DOHH2 (cell line): Measurements from ENCODE around the gene F12.

Experiments used
- H3F3A ChIP-seq: fragments of 200-600 bp; sonication (generic), shearing (Covaris generic); 2 replicates; pipeline ENCODE4 v1.6.0; 2016; ENCODE audit warnings: antibody characterized with exemption, mild to moderate bottlenecking; ENCODE audit not compliant: control insufficient read depth, insufficient read depth
- H3K27ac ChIP-seq: fragments of 200-600 bp; sonication (generic); 2 replicates; pipeline ENCODE4 v1.5.1; 2014; ENCODE audit warnings: low read depth, mild to moderate bottlenecking, low read length, moderate library complexity
- H3K27me3 ChIP-seq: fragments of 200-600 bp; sonication (generic); 2 replicates; pipeline ENCODE4 v1.6.1; 2014; ENCODE audit warnings: mild to moderate bottlenecking, low read length, mixed read lengths; ENCODE audit not compliant: control insufficient read depth
- H3K36me3 ChIP-seq: fragments of 200-600 bp; sonication (generic); 2 replicates; pipeline ENCODE4 v1.6.1; 2014; ENCODE audit warnings: mild to moderate bottlenecking, low read length, moderate library complexity, mixed read lengths; ENCODE audit not compliant: control insufficient read depth
- H3K4me1 ChIP-seq: fragments of 200-600 bp; sonication (generic); 2 replicates; pipeline ENCODE4 v1.6.1; 2014; ENCODE audit warnings: mild to moderate bottlenecking, low read length, mixed read lengths; ENCODE audit not compliant: control insufficient read depth
- H3K4me2 ChIP-seq: fragments of 200-600 bp; sonication (generic); 2 replicates; pipeline ENCODE4 v1.6.0; 2014; ENCODE audit warnings: mild to moderate bottlenecking, low read length, moderate library complexity
- H3K4me3 ChIP-seq: fragments of 200-600 bp; sonication (generic); 2 replicates; pipeline ENCODE4 v1.5.1; 2014; ENCODE audit warnings: mild to moderate bottlenecking, low read length, mixed read lengths
- H3K79me2 ChIP-seq: fragments of 200-600 bp; sonication (generic); 2 replicates; pipeline ENCODE4 v1.6.1; 2014; ENCODE audit warnings: mild to moderate bottlenecking, low read length, mixed read lengths; ENCODE audit not compliant: control insufficient read depth
- H3K9me2 ChIP-seq: fragments of 200-600 bp; sonication (generic); replicated peaks from 2 replicates; pipeline ENCODE4 v1.6.1; 2014; ENCODE audit warnings: mild to moderate bottlenecking, low read length, mixed read lengths; ENCODE audit not compliant: control insufficient read depth
- H3K9me3 ChIP-seq: fragments of 200-600 bp; sonication (generic); 2 replicates; pipeline ENCODE4 v1.6.1; 2014; ENCODE audit warnings: antibody characterized with exemption, low read length, mixed read lengths; ENCODE audit not compliant: control insufficient read depth, insufficient read depth
- H4K20me1 ChIP-seq: fragments of 200-600 bp; sonication (generic); 2 replicates; pipeline ENCODE4 v1.6.0; 2014; ENCODE audit warnings: low read depth, mild to moderate bottlenecking, antibody characterized with exemption, low read length, moderate library complexity; ENCODE audit not compliant: control insufficient read depth, insufficient read depth
- EZH2phosphoT487 ChIP-seq: fragments of 200-600 bp; sonication (generic); IDR thresholded peaks from 2 replicates; pipeline ENCODE4 v1.6.1; 2017; ENCODE audit warnings: borderline replicate concordance, mild to moderate bottlenecking, antibody characterized with exemption, low read length, moderate library complexity, mixed read lengths
- TF ChIP-seq, protein P1 (sequence below): fragments of 200-600 bp; sonication (generic); IDR thresholded peaks from one replicate; pipeline ENCODE4 v1.5.1; 2014; ENCODE audit warnings: antibody characterized with exemption, mild to moderate bottlenecking, low read depth, low read length; ENCODE audit not compliant: poor library complexity, severe bottlenecking

F12 gene

DNA sequence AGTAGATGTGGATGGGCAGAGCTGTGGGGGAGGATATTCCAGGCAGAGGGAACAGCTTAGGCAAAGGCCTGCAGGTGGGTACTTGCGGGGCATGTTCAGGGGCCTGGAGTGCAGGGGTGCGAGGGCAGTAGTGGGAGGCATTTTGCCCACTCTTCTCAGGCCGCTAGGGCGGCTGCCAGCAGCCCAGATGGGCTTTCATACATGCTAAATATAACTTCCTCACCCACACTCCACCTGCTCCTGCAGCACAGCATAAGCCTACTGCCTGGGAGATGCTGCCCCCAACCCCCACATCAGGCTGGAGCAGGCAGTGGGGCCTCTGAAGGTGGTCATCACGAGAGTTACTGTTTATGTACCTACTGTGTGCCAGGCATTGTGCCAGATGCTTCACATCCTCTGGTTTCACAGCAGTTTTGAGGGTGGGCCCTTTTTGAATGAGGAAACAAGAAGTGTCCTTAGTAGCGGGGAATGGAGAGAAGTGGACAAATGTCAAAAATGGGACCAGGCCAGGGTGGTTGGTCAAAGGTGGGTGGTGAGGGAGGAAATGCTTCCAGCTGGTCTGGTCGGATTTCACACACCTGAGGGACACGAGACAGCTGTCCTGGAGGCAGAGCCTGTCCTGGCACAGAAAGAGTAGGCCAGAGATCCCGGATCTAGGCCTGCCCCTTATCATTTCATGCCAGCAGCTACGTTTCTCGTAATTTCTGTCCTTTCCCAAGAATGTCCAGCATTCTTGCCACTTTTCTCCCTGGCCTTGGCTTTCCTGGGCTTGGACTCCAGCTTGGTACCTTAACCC lies 39.5 kb downstream of the F12 start:
- Histone ChIP-seq H3K9me2 (no peaks in the 10 kb centered on the region), H3F3A (no peaks in the 10 kb centered on the region), H3K79me2 (no peaks in the 10 kb centered on the region), H4K20me1 (0 out of 2 replicates have a peak, but pooled peaks cover 2% of the 10 kb centered on the region), H3K27ac (no peak overlapping the region), H3K27me3 (no peaks in the 10 kb centered on the region), H3K9me3 (no peaks in the 10 kb centered on the region), H3K36me3 (peaks cover 30% of the 10 kb centered on the region), H3K4me2 (peak overlapping the region; percentile 26), H3K4me3 (no peak overlapping the region), H3K4me1 (peaks cover 29% of the 10 kb centered on the region)
- TF ChIP-seq, protein P1, sequence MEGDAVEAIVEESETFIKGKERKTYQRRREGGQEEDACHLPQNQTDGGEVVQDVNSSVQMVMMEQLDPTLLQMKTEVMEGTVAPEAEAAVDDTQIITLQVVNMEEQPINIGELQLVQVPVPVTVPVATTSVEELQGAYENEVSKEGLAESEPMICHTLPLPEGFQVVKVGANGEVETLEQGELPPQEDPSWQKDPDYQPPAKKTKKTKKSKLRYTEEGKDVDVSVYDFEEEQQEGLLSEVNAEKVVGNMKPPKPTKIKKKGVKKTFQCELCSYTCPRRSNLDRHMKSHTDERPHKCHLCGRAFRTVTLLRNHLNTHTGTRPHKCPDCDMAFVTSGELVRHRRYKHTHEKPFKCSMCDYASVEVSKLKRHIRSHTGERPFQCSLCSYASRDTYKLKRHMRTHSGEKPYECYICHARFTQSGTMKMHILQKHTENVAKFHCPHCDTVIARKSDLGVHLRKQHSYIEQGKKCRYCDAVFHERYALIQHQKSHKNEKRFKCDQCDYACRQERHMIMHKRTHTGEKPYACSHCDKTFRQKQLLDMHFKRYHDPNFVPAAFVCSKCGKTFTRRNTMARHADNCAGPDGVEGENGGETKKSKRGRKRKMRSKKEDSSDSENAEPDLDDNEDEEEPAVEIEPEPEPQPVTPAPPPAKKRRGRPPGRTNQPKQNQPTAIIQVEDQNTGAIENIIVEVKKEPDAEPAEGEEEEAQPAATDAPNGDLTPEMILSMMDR, result no peak
- TF ChIP-seq EZH2phosphoT487, result no peak

DNA sequence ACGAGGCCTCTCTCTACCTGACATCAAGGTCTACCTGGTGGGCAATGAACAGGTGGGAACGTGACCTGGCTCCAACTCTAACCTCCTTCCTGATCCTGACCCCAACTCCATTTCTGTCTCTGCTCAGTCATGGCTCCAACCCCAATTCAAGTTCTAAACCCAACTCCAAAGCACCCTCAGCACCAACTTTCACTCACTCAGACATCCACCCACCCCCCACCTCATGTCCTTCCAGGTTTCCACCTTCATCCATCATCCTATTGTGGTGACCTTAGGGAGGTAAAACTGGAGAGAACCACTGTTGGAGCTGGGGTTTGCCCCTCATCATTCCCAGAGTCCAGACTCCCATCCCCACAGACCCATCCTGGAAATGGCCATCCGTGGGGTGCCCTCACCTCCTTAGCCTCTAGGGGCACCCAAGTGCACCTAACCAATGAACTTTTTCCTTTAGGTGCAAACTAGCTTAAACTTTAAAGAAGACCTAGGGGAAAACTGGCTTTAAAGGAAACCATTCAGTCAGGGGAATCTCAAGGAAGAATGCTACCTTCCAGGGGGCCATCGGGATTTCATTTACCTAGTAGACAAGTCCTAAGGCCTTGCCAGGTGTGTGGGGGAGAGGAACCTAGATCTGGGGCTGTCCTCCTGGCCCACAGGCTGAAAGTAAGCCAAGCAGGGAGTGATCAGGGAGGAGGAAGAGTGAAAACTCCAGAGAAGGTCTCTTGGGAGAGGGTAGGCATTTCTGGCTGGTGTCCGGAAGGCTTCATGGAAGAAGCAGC lies 40.3 kb downstream of the F12 start:
- Histone ChIP-seq H3K9me3 (no peaks in the 10 kb centered on the region), H3K27me3 (no peaks in the 10 kb centered on the region), H3K4me3 (no peak overlapping the region), H3K4me2 (peak overlapping the region; percentile 26), H3K4me1 (peaks cover 33% of the 10 kb centered on the region), H4K20me1 (0 out of 2 replicates have a peak, but pooled peaks cover 2% of the 10 kb centered on the region), H3K27ac (no peak overlapping the region), H3K36me3 (peaks cover 30% of the 10 kb centered on the region), H3F3A (no peaks in the 10 kb centered on the region), H3K9me2 (no peaks in the 10 kb centered on the region), H3K79me2 (0 out of 2 replicates have a peak, but pooled peaks cover 3% of the 10 kb centered on the region)
- TF ChIP-seq, protein P1, result peak; percentile 95
- TF ChIP-seq EZH2phosphoT487, result no peak

DNA sequence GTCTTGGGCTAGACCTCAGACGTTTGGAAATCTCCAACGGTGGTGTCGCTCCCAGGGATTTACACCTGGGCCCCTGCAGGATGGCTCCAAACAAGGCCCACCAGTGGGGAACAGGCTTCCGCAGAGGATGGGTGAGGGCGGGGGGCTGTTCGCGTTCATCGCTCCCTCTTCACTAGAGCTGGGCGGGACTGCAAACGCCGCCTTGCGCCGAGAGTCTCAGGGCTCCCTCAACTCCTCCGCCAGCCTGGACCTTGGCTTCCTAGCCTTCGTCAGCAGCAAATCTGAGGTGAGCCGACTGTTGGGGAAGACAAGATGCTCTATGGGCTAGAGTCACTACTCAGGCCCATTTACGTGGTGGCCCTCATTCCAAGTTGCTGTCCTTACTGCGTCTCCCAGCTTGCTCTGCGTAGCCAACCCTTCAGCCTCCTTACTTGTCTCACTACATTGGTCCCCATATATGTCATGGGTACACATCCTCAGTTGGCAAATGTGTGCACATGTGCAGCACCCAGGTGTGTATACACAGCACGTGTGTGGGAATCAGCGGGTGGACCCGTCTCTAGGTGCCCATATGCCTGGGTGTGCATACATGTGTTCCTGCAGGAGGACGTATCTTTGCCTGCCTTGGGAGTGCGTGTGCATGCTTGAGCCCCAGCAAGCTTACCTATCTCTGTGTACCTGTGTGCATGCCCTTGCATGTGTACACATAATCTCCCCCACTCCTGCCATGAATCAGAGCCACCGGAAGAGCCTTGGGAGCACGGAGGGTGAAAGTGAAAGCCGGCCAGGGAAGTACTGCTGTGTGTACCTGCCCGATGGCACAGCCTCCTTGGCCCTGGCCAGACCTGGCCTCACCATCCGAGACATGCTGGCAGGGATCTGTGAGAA lies 41.1 kb downstream of the F12 start:
- H3K4me1 ChIP-seq, result peaks cover 40% of the 10 kb centered on the region
- no peak overlapping the region for H3K27ac ChIP-seq
- 0 out of 2 replicates have a peak, but pooled peaks cover 2% of the 10 kb centered on the region for H4K20me1 ChIP-seq

More for the DNA sequence above, 41.1 kb downstream of the F12 start:
- Histone ChIP-seq H3K27me3 (no peaks in the 10 kb centered on the region), H3K4me3 (no peak overlapping the region), H3F3A (no peaks in the 10 kb centered on the region), H3K9me3 (no peaks in the 10 kb centered on the region), H3K9me2 (no peaks in the 10 kb centered on the region), H3K36me3 (peaks cover 30% of the 10 kb centered on the region), H3K4me2 (no peak overlapping the region), H3K79me2 (peaks cover 5% of the 10 kb centered on the region; the same call in 1 of the 2 replicates)
- TF ChIP-seq, protein P1, result no peak
- TF ChIP-seq EZH2phosphoT487, result no peak
